Measurements from ENCODE around the gene XKRX. TPM values are rescaled to one million over a fixed set of nuclear protein-coding genes. Genes with fewer than 3 reads are reported as not detected.

Gene XKRX
- total RNA-seq: 1 to 10 TPM in 1 of 4 donors, under 1 TPM in 1, not detected in 2; 0.14 to 1.2 TPM
- polyA plus RNA-seq: 1 to 10 TPM in 1 of 3 donors, under 1 TPM in 1, not detected in 1; 0.23 to 1.3 TPM

DNA sequence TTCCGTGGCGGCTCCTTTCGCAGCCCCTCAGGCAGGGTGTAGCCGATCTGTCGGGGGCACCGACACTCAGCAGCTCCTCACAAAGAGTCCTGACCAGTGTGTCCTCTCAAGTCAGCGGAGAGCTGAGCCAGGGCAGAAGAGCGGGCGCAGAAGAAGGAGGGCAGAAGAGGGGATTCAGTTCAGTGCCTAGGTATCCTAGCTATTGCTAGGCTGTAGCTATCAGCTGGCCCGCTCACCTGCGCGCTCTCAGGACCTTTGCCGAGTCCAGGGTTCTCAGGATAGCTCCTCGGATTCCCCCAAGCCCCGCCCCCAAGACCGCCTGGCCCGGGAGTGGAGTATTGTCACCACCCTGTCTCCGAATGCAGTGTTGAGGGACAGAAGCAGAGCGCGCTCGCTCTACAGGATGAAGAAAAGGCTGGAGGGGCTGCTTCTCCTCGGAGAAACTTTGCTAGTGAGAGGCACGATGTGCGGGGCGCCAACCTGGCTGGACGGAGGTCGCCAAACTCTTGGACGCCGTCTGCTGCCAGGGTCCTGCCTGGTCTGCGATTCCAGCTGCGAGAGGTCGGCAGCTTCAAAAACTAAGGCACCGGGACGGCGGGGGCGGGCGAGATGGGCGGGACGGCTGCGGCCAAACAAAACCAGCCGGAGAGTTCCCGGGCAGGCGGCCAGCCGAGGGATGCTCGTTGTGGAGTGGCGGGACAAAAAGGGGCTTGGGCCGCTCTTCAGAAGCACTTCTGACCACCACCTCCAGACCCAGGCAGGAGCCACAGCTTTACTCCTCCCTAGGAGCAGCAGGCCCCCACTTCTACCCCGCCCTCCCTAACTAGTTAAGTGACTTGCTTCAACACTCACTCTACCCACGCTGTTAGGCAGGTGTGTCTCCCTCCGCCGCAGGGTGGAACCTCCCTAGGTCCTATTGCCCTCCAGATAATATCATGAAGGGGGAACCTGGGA, at the start of gene XKRX:
Gene XKRX, minus strand, starts transcription at position 258 of the 954 bp plus-strand sequence. CDS start 613 bp downstream, outside the sequence.
- peaks cover 0 to 5% (median 0%) of the 10 kb centered on the region in 4 donors for H3K4me1 ChIP-seq
- no peak for DNase-seq
- WGBS, 2 donors: 1 to 2% methylated on average over 51 of the region's 51 CpGs
- no peaks in the 10 kb centered on the region for H3K36me3 ChIP-seq
- intact Hi-C loops (cut with DNase I): no loop called here
- TF ChIP-seq EP300 (IDR thresholded peaks at IDR 0.05) (no peak), POLR2A (IDR thresholded peaks at IDR 0.05) (no peak), POLR2AphosphoS5 (IDR thresholded peaks at IDR 0.05) (no peak)
- TF ChIP-seq, protein P1, sequence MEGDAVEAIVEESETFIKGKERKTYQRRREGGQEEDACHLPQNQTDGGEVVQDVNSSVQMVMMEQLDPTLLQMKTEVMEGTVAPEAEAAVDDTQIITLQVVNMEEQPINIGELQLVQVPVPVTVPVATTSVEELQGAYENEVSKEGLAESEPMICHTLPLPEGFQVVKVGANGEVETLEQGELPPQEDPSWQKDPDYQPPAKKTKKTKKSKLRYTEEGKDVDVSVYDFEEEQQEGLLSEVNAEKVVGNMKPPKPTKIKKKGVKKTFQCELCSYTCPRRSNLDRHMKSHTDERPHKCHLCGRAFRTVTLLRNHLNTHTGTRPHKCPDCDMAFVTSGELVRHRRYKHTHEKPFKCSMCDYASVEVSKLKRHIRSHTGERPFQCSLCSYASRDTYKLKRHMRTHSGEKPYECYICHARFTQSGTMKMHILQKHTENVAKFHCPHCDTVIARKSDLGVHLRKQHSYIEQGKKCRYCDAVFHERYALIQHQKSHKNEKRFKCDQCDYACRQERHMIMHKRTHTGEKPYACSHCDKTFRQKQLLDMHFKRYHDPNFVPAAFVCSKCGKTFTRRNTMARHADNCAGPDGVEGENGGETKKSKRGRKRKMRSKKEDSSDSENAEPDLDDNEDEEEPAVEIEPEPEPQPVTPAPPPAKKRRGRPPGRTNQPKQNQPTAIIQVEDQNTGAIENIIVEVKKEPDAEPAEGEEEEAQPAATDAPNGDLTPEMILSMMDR (IDR thresholded peaks at IDR 0.05): no peak
- H3K27ac ChIP-seq: no peak within 1 kb of the TSS
- peak within 1 kb of the TSS in 3 of 4 donors; percentile 40 to 47 (median 45) for H3K4me3 ChIP-seq
- H3K27me3 ChIP-seq: peaks cover 0 to 3% (median 0%) of the 10 kb centered on the region in 3 donors
- H3K9me3 ChIP-seq: no peaks in the 10 kb centered on the region

GRCh38 chrX:100976211-100976610, 47.5 kb upstream of the XKRX start:
- TF ChIP-seq EP300 (IDR thresholded peaks at IDR 0.05) (no peak), POLR2AphosphoS5 (IDR thresholded peaks at IDR 0.05) (no peak), POLR2A (IDR thresholded peaks at IDR 0.05) (no peak)
- TF ChIP-seq, protein P1 (IDR thresholded peaks at IDR 0.05): no peak
- Histone ChIP-seq H3K36me3 (no peaks in the 10 kb centered on the region), H3K27ac (no peak overlapping the region), H3K9me3 (no peaks in the 10 kb centered on the region), H3K4me3 (no peak overlapping the region), H3K4me1 (no peaks in the 10 kb centered on the region), H3K27me3 (no peaks in the 10 kb centered on the region)
- WGBS, 2 donors: 97 to 100% methylated on average over 1 of the region's 1 CpG
- intact Hi-C loops (cut with DNase I): no loop called here
- DNase-seq: no peak

GRCh38 chrX:100975212-100975611, 46.5 kb upstream of the XKRX start:
- Histone ChIP-seq H3K36me3 (no peaks in the 10 kb centered on the region), H3K27me3 (no peaks in the 10 kb centered on the region), H3K4me3 (no peak overlapping the region), H3K4me1 (no peaks in the 10 kb centered on the region), H3K9me3 (no peaks in the 10 kb centered on the region), H3K27ac (no peak overlapping the region)
- DNase-seq: no peak
- TF ChIP-seq EP300 (IDR thresholded peaks at IDR 0.05) (no peak), POLR2A (IDR thresholded peaks at IDR 0.05) (no peak), POLR2AphosphoS5 (IDR thresholded peaks at IDR 0.05) (no peak)
- TF ChIP-seq, protein P1 (IDR thresholded peaks at IDR 0.05): no peak
- intact Hi-C loops (cut with DNase I): no loop called here
- 99% methylated on average over 3 of the region's 3 CpGs for WGBS, 2 donors

GRCh38 chrX:100973411-100973810, 44.7 kb upstream of the XKRX start:
- Histone ChIP-seq H3K36me3 (no peaks in the 10 kb centered on the region), H3K27ac (no peak overlapping the region), H3K4me3 (no peak overlapping the region), H3K9me3 (no peaks in the 10 kb centered on the region), H3K4me1 (no peaks in the 10 kb centered on the region), H3K27me3 (no peaks in the 10 kb centered on the region)
- intact Hi-C loops (cut with DNase I): no loop called here
- TF ChIP-seq POLR2AphosphoS5 (IDR thresholded peaks at IDR 0.05) (no peak), POLR2A (IDR thresholded peaks at IDR 0.05) (no peak), EP300 (IDR thresholded peaks at IDR 0.05) (no peak)
- TF ChIP-seq, protein P1 (IDR thresholded peaks at IDR 0.05): no peak
- DNase-seq: no peak
- WGBS, 2 donors: 97 to 99% methylated on average over 10 to 15 of the region's 19 CpGs

Measured in sigmoid colon (tissue), 7 donors.